ENCODE data around the gene ERBIN. TPM values are rescaled to one million over a fixed set of nuclear protein-coding genes. Genes with fewer than 3 reads are reported as not detected.

ERBIN gene
- polyA plus RNA-seq, 1 of the 3 experiments (the other 2 are of a cell fraction) = 10.3 TPM

DNA sequence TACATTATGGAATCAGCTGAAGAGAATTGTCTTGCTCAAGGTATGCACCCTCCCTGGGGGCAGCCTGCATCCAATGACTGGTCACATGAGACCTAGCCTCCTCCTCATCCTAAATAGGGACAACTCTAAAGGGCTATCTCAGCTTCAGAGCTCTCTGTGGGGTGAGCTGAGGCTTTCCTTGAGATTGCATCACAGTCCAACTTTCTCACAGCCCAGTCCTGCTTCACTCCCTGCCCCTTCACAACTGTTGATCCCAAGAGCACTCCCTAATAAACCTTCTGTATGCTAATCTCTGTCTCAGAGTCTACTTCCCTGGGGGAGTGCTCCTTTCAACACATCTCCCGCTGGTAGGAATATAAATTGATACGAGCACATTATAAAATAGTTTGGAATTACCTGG is 44.1 kb upstream of the ERBIN start:
- Histone ChIP-seq H3K9ac (no peak overlapping the region), H3K4me3 (ENCODE audit: low read depth in 2 of 2, low read length in 1 of 2) (no peak overlapping the region), H3K9me2 (no peaks in the 10 kb centered on the region), H3K79me2 (ENCODE audit: insufficient read depth) (no peaks in the 10 kb centered on the region), H3K36me3 (replicated peaks in 1 of 2; ENCODE audit: control insufficient read depth in 1 of 2, insufficient read depth in 2 of 2, low read length in 1 of 2) (no peaks in the 10 kb centered on the region), H3K9me3 (0 out of 2 replicates have a peak, but pooled peaks cover 6% of the 10 kb centered on the region), H4K20me1 (ENCODE audit: insufficient read depth) (no peaks in the 10 kb centered on the region), H3K4me1 (ENCODE audit: control insufficient read depth in 1 of 2, insufficient read depth in 2 of 2, low read depth in 1 of 2, low read length in 1 of 2) (peaks cover 0 to 9% of the 10 kb centered on the region in 2 experiments; a peak in 1 of 4 replicates), H3F3A (replicated peaks; ENCODE audit: insufficient read depth) (peaks cover 17% of the 10 kb centered on the region), H3K27me3 (ENCODE audit: insufficient read depth) (no peaks in the 10 kb centered on the region), H3K27ac (ENCODE audit: low read depth in 2 of 2, low read length in 1 of 2) (no peak overlapping the region), H3K4me2 (no peak overlapping the region), H2AFZ (ENCODE audit: low read depth) (no peak overlapping the region)
- TF ChIP-seq MXI1 (IDR thresholded peaks at IDR 0.05; ENCODE audit: low read depth, low read length) (no peak), FOXJ3 (CRISPR knock-in tag; IDR thresholded peaks at IDR 0.05) (no peak), RFX5 (IDR thresholded peaks at IDR 0.05; ENCODE audit: low read length) (no peak), EZH2phosphoT487 (IDR thresholded peaks at IDR 0.05; ENCODE audit: borderline replicate concordance, low read depth) (no peak), POLR2AphosphoS5 (IDR thresholded peaks at IDR 0.05; ENCODE audit: low read depth, low read length) (no peak), YY1 (IDR thresholded peaks at IDR 0.05; ENCODE audit: low read depth) (no peak), NRF1 (IDR thresholded peaks at IDR 0.05; ENCODE audit: low read depth, low read length) (no peak), NFIC (IDR thresholded peaks at IDR 0.05; ENCODE audit: borderline replicate concordance) (no peak), TCF12 (IDR thresholded peaks at IDR 0.05) (no peak), JUND (IDR thresholded peaks at IDR 0.05) (no peak), FOXM1 (IDR thresholded peaks at IDR 0.05; ENCODE audit: low read depth) (no peak), GABPA (IDR thresholded peaks at IDR 0.05; ENCODE audit: low read depth) (no peak), CHD2 (IDR thresholded peaks at IDR 0.05; ENCODE audit: low read length, partially characterized antibody) (no peak), EP300 (IDR thresholded peaks at IDR 0.05; ENCODE audit: borderline replicate concordance in 1 of 2, low read depth in 1 of 2, low read length in 1 of 2) (no peak)
- TF ChIP-seq, protein P1, sequence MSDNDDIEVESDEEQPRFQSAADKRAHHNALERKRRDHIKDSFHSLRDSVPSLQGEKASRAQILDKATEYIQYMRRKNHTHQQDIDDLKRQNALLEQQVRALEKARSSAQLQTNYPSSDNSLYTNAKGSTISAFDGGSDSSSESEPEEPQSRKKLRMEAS (IDR thresholded peaks at IDR 0.05; ENCODE audit: low read depth) = no peak
- TF ChIP-seq, protein P2, sequence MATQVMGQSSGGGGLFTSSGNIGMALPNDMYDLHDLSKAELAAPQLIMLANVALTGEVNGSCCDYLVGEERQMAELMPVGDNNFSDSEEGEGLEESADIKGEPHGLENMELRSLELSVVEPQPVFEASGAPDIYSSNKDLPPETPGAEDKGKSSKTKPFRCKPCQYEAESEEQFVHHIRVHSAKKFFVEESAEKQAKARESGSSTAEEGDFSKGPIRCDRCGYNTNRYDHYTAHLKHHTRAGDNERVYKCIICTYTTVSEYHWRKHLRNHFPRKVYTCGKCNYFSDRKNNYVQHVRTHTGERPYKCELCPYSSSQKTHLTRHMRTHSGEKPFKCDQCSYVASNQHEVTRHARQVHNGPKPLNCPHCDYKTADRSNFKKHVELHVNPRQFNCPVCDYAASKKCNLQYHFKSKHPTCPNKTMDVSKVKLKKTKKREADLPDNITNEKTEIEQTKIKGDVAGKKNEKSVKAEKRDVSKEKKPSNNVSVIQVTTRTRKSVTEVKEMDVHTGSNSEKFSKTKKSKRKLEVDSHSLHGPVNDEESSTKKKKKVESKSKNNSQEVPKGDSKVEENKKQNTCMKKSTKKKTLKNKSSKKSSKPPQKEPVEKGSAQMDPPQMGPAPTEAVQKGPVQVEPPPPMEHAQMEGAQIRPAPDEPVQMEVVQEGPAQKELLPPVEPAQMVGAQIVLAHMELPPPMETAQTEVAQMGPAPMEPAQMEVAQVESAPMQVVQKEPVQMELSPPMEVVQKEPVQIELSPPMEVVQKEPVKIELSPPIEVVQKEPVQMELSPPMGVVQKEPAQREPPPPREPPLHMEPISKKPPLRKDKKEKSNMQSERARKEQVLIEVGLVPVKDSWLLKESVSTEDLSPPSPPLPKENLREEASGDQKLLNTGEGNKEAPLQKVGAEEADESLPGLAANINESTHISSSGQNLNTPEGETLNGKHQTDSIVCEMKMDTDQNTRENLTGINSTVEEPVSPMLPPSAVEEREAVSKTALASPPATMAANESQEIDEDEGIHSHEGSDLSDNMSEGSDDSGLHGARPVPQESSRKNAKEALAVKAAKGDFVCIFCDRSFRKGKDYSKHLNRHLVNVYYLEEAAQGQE (IDR thresholded peaks at IDR 0.05; ENCODE audit: low read depth, low read length) = no peak
- TF ChIP-seq, protein P3, sequence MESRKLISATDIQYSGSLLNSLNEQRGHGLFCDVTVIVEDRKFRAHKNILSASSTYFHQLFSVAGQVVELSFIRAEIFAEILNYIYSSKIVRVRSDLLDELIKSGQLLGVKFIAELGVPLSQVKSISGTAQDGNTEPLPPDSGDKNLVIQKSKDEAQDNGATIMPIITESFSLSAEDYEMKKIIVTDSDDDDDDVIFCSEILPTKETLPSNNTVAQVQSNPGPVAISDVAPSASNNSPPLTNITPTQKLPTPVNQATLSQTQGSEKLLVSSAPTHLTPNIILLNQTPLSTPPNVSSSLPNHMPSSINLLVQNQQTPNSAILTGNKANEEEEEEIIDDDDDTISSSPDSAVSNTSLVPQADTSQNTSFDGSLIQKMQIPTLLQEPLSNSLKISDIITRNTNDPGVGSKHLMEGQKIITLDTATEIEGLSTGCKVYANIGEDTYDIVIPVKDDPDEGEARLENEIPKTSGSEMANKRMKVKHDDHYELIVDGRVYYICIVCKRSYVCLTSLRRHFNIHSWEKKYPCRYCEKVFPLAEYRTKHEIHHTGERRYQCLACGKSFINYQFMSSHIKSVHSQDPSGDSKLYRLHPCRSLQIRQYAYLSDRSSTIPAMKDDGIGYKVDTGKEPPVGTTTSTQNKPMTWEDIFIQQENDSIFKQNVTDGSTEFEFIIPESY (IDR thresholded peaks at IDR 0.05; ENCODE audit: borderline replicate concordance, low read depth) = no peak
- TF ChIP-seq, protein P4, sequence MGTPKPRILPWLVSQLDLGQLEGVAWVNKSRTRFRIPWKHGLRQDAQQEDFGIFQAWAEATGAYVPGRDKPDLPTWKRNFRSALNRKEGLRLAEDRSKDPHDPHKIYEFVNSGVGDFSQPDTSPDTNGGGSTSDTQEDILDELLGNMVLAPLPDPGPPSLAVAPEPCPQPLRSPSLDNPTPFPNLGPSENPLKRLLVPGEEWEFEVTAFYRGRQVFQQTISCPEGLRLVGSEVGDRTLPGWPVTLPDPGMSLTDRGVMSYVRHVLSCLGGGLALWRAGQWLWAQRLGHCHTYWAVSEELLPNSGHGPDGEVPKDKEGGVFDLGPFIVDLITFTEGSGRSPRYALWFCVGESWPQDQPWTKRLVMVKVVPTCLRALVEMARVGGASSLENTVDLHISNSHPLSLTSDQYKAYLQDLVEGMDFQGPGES (IDR thresholded peaks at IDR 0.05; ENCODE audit: low read depth, low read length) = no peak
- POLR2A ChIA-PET = no interaction called here
- WGBS (ENCODE audit: low lambda C conversion rate) = 98% methylated on average over 2 of the region's 2 CpGs
- CTCF ChIA-PET = interaction anchor here (0.9 kb wide), 1 partner anchor 11 kb away, joined by 3 read pairs; no protein-coding TSS in a partner anchor
- DNase-seq = no peak

Data from SK-N-SH (cell line).